Measurements from ENCODE around the gene RILPL2.
"Not testable (repeated sequence)": the region's sequence is repeated elsewhere in the genome, so short reads cannot be mapped to it uniquely, and the experiment has no call there.

The RILPL2 gene

GRCh38 chr12:123379391-123379790 is 57.1 kb downstream of the RILPL2 start:
- DNase-seq, result no peak

DNA sequence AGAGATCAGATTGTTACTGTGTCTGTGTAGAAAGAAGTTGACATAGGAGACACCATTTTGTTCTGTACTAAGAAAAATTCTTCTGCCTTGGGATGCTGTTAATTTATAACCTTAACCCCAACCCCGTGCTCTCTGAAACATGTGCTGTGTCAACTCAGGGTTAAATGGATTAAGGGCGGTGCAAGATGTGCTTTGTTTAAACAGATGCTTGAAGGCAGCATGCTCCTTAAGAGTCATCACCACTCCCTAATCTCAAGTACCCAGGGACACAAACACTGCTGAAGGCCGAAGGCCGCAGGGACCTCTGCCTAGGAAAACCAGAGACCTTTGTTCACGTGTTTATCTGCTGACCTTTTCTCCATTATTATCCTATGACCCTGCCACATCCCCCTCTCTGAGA is 64.1 kb downstream of the RILPL2 start:
- DNase-seq, result not testable (repeated sequence)

- not testable (repeated sequence) for DNase-seq
Observed at GRCh38 chr12:123371667-123372368, 64.7 kb downstream of the RILPL2 start.

- no peak for DNase-seq
Observed at GRCh38 chr12:123369229-123369628, 67.3 kb downstream of the RILPL2 start.

DNA sequence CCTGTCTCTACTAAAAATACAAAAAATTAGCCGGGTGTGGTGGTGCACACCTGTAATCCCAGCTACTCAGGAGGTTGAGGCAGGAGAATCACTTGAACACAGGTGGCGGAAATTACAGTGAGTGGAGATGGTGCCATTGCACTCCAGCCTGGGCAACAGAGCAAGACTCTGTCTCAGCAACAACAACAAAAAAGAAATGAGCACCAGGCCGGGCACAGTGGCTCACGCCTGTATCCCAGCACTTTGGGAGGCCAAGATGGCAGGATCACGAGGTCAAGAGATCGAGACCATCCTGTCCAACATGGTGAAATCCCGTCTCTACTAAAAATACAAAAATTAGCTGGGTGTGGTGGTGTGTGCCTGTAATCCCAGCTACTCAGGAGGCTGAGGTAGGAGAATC is 68.1 kb downstream of the RILPL2 start:
- DNase-seq, result not testable (repeated sequence)

GRCh38 chr12:123367511-123367910 is 69.0 kb downstream of the RILPL2 start:
- no peak for DNase-seq
